GM18873 (cell line): Measurements from ENCODE around the gene SOD2.
"Not testable (repeated sequence)": the region's sequence is repeated elsewhere in the genome, so short reads cannot be mapped to it uniquely, and the experiment has no call there.

Source experiments
- ATAC-seq: cut with Tn5 transposase; IDR thresholded peaks from one replicate; pipeline ENCODE4 v1.9.1; 2021; ENCODE audit warnings: mild to moderate bottlenecking, moderate library complexity, moderate number of reproducible peaks; ENCODE audit not compliant: unreplicated experiment, low FRiP score

Gene SOD2

GRCh38 chr6:159684013-159684304 is 9.1 kb downstream of the SOD2 start:
- no peak for ATAC-seq

GRCh38 chr6:159682810-159683209 is 10.2 kb downstream of the SOD2 start:
- no peak for ATAC-seq

- ATAC-seq = no peak
Measured at GRCh38 chr6:159682295-159682694, 10.7 kb downstream of the SOD2 start.

- no peak for ATAC-seq
Measured at GRCh38 chr6:159681191-159681880, 11.7 kb downstream of the SOD2 start.

- no peak for ATAC-seq
Measured at GRCh38 chr6:159680104-159680503, 12.9 kb downstream of the SOD2 start.

GRCh38 chr6:159679091-159680077 is 13.7 kb downstream of the SOD2 start:
- ATAC-seq = no peak

- no peak for ATAC-seq
Measured at GRCh38 chr6:159678574-159678973, 14.5 kb downstream of the SOD2 start.

GRCh38 chr6:159677506-159678165 is 15.4 kb downstream of the SOD2 start:
- no peak for ATAC-seq

- ATAC-seq = no peak
Measured at GRCh38 chr6:159676890-159677505, 16.0 kb downstream of the SOD2 start.

- ATAC-seq = not testable (repeated sequence)
Measured at GRCh38 chr6:159676236-159676635, 16.8 kb downstream of the SOD2 start.

- no peak for ATAC-seq
Measured at GRCh38 chr6:159665868-159666635, 27.0 kb downstream of the SOD2 start.

- not testable (repeated sequence) for ATAC-seq
Measured at GRCh38 chr6:159663368-159663889, 29.6 kb downstream of the SOD2 start.

GRCh38 chr6:159661977-159662376 is 31.1 kb downstream of the SOD2 start:
- not testable (repeated sequence) for ATAC-seq

GRCh38 chr6:159655409-159655988 is 37.5 kb downstream of the SOD2 start:
- ATAC-seq = no peak

- no peak for ATAC-seq
Measured at GRCh38 chr6:159654483-159655098, 38.5 kb downstream of the SOD2 start.

- no peak for ATAC-seq
Measured at GRCh38 chr6:159650314-159650713, 42.7 kb downstream of the SOD2 start.

GRCh38 chr6:159649441-159649840 is 43.6 kb downstream of the SOD2 start:
- ATAC-seq = no peak

GRCh38 chr6:159646733-159647132 is 46.3 kb downstream of the SOD2 start:
- ATAC-seq = peak; percentile 93

GRCh38 chr6:159646116-159646515 is 46.9 kb downstream of the SOD2 start:
- ATAC-seq = no peak
